Breast epithelium (tissue), 3 donors: ENCODE data around the gene TLDC2.

Experiments used
- CTCF ChIP-seq, 3 donors: fragments of 450-650 bp; IDR thresholded peaks; one replicate each; pipeline ENCODE4 v1.5.1; 2016 to 2017; ENCODE audit warnings: antibody characterized with exemption in 3 of 3, mild to moderate bottlenecking in 3 of 3, moderate library complexity in 3 of 3
- POLR2A ChIP-seq: fragments of 450-650 bp; IDR thresholded peaks from one replicate; pipeline ENCODE4 v1.6.1; 2016; ENCODE audit warnings: antibody characterized with exemption, mild to moderate bottlenecking, moderate library complexity
- POLR2AphosphoS5 ChIP-seq, 3 donors: sonication (generic); formaldehyde crosslinking; IDR thresholded peaks; one replicate each; pipeline ENCODE4 v1.6.1; 2017; ENCODE audit warnings: antibody characterized with exemption in 3 of 3

- TF ChIP-seq CTCF (IDR thresholded peaks at IDR 0.05) (no peak), POLR2AphosphoS5 (IDR thresholded peaks at IDR 0.05) (no peak), POLR2A (no peak)
Measured at GRCh38 chr20:36826554-36827244, 49.2 kb upstream of the TLDC2 start.
